Measurements from ENCODE around the gene PLA2G4F. TPM values are rescaled to one million over a fixed set of nuclear protein-coding genes. Genes with fewer than 3 reads are reported as not detected.

PLA2G4F gene
- 0.07 TPM in 1 of 2 replicates, not detected in the other for total RNA-seq (2014; rRNA removed; shearing (Covaris generic); ENCODE audit: low replicate concordance)

- in situ Hi-C loops (cut with HindIII; ENCODE audit: low pct_unique_long_range_greater_than_20kb, low sequenced_read_pairs), result no loop called here
- DNase-seq (ENCODE audit: low read depth), result peak; percentile 12
Observed at GRCh38 chr15:42156243-42156922, at the start of gene PLA2G4F. Gene PLA2G4F (minus strand): TSS chr15:42156636. CDS start chr15:42156549, 87 bp downstream.

GRCh38 chr15:42203891-42204290 is 47.5 kb upstream of the PLA2G4F start:
- DNase-seq (ENCODE audit: low read depth), result no peak
- in situ Hi-C loops (cut with HindIII; ENCODE audit: low pct_unique_long_range_greater_than_20kb, low sequenced_read_pairs), result no loop called here

- in situ Hi-C loops (cut with HindIII; ENCODE audit: low pct_unique_long_range_greater_than_20kb, low sequenced_read_pairs), result no loop called here
- DNase-seq (ENCODE audit: low read depth), result no peak
Observed at GRCh38 chr15:42202653-42203052, 46.2 kb upstream of the PLA2G4F start.

GRCh38 chr15:42201801-42202200 is 45.4 kb upstream of the PLA2G4F start:
- no peak for DNase-seq (ENCODE audit: low read depth)
- in situ Hi-C loops (cut with HindIII; ENCODE audit: low pct_unique_long_range_greater_than_20kb, low sequenced_read_pairs), result no loop called here

GRCh38 chr15:42199126-42199525 is 42.7 kb upstream of the PLA2G4F start:
- DNase-seq (ENCODE audit: low read depth), result no peak
- in situ Hi-C loops (cut with HindIII; ENCODE audit: low pct_unique_long_range_greater_than_20kb, low sequenced_read_pairs), result no loop called here

- in situ Hi-C loops (cut with HindIII; ENCODE audit: low pct_unique_long_range_greater_than_20kb, low sequenced_read_pairs), result no loop called here
- DNase-seq (ENCODE audit: low read depth), result no peak
Observed at GRCh38 chr15:42198516-42198915, 42.1 kb upstream of the PLA2G4F start.

GRCh38 chr15:42194513-42194912 is 38.1 kb upstream of the PLA2G4F start:
- DNase-seq (ENCODE audit: low read depth), result peak; percentile 9

GRCh38 chr15:42193383-42193782 is 36.9 kb upstream of the PLA2G4F start:
- no peak for DNase-seq (ENCODE audit: low read depth)
- in situ Hi-C loops (cut with HindIII; ENCODE audit: low pct_unique_long_range_greater_than_20kb, low sequenced_read_pairs), result no loop called here

More at GRCh38 chr15:42194513-42194912, 38.1 kb upstream of the PLA2G4F start:
- in situ Hi-C loops (cut with HindIII; ENCODE audit: low pct_unique_long_range_greater_than_20kb, low sequenced_read_pairs), result no loop called here

GRCh38 chr15:42191610-42192346 is 35.3 kb upstream of the PLA2G4F start:
- DNase-seq (ENCODE audit: low read depth), result no peak
- in situ Hi-C loops (cut with HindIII; ENCODE audit: low pct_unique_long_range_greater_than_20kb, low sequenced_read_pairs), result no loop called here

- in situ Hi-C loops (cut with HindIII; ENCODE audit: low pct_unique_long_range_greater_than_20kb, low sequenced_read_pairs), result no loop called here
- no peak for DNase-seq (ENCODE audit: low read depth)
Observed at GRCh38 chr15:42190370-42190769, 33.9 kb upstream of the PLA2G4F start.

GRCh38 chr15:42185801-42186200 is 29.4 kb upstream of the PLA2G4F start:
- in situ Hi-C loops (cut with HindIII; ENCODE audit: low pct_unique_long_range_greater_than_20kb, low sequenced_read_pairs), result no loop called here
- no peak for DNase-seq (ENCODE audit: low read depth)

- in situ Hi-C loops (cut with HindIII; ENCODE audit: low pct_unique_long_range_greater_than_20kb, low sequenced_read_pairs), result no loop called here
- no peak for DNase-seq (ENCODE audit: low read depth)
Observed at GRCh38 chr15:42184736-42185135, 28.3 kb upstream of the PLA2G4F start.

GRCh38 chr15:42184296-42184695 is 27.9 kb upstream of the PLA2G4F start:
- no peak for DNase-seq (ENCODE audit: low read depth)
- in situ Hi-C loops (cut with HindIII; ENCODE audit: low pct_unique_long_range_greater_than_20kb, low sequenced_read_pairs), result no loop called here

GRCh38 chr15:42182961-42183360 is 26.5 kb upstream of the PLA2G4F start:
- in situ Hi-C loops (cut with HindIII; ENCODE audit: low pct_unique_long_range_greater_than_20kb, low sequenced_read_pairs), result no loop called here

GRCh38 chr15:42182328-42182886 is 26.0 kb upstream of the PLA2G4F start:
- no peak for DNase-seq (ENCODE audit: low read depth)
- in situ Hi-C loops (cut with HindIII; ENCODE audit: low pct_unique_long_range_greater_than_20kb, low sequenced_read_pairs), result no loop called here

More at GRCh38 chr15:42182961-42183360, 26.5 kb upstream of the PLA2G4F start:
- DNase-seq (ENCODE audit: low read depth), result no peak

GRCh38 chr15:42178056-42178455 is 21.6 kb upstream of the PLA2G4F start:
- DNase-seq (ENCODE audit: low read depth), result no peak
- in situ Hi-C loops (cut with HindIII; ENCODE audit: low pct_unique_long_range_greater_than_20kb, low sequenced_read_pairs), result no loop called here

- in situ Hi-C loops (cut with HindIII; ENCODE audit: low pct_unique_long_range_greater_than_20kb, low sequenced_read_pairs), result no loop called here
- no peak for DNase-seq (ENCODE audit: low read depth)
Observed at GRCh38 chr15:42175671-42176070, 19.2 kb upstream of the PLA2G4F start.

- in situ Hi-C loops (cut with HindIII; ENCODE audit: low pct_unique_long_range_greater_than_20kb, low sequenced_read_pairs), result no loop called here
Observed at GRCh38 chr15:42172475-42172874, 16.0 kb upstream of the PLA2G4F start.

GRCh38 chr15:42171795-42172194 is 15.4 kb upstream of the PLA2G4F start:
- in situ Hi-C loops (cut with HindIII; ENCODE audit: low pct_unique_long_range_greater_than_20kb, low sequenced_read_pairs), result no loop called here
- no peak for DNase-seq (ENCODE audit: low read depth)

More at GRCh38 chr15:42172475-42172874, 16.0 kb upstream of the PLA2G4F start:
- no peak for DNase-seq (ENCODE audit: low read depth)

Data from Caki2 (cell line).